GM20431 (cell line): ENCODE data around the gene LRIT1.

Source experiments
- in situ Hi-C: fragments of 300-500 bp; cut with MseI, MboI; formaldehyde crosslinking; loops from one replicate; pipeline ENCODE4 v1.15.0; 2020; ENCODE audit warnings: low sequenced_read_pairs; ENCODE audit not compliant: unreplicated experiment

The LRIT1 gene

DNA sequence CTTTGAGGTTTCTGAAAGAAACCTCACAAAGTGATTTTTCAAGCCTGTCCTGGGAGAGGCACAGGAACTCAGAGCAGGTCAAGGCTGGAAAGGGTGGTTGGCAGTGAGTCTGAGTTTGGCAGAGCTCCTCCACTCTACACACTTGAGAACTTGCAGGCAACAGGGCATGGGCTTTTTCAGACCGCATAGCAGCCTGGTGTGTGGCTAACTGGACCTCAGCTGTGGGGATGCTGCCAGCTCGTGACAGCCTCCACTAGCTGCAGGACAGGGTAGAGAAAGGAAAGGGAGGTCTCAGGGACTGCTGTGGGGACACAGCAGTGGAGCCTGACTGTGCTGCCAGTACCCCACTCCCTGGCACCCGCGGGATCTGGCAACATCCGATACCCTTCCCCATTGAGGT lies 44.4 kb downstream of the LRIT1 start:
- in situ Hi-C loops = no loop called here

GRCh38 chr10:84196083-84196482 lies 45.3 kb downstream of the LRIT1 start:
- in situ Hi-C loops = no loop called here

GRCh38 chr10:84195044-84195830 lies 46.1 kb downstream of the LRIT1 start:
- in situ Hi-C loops = no loop called here

DNA sequence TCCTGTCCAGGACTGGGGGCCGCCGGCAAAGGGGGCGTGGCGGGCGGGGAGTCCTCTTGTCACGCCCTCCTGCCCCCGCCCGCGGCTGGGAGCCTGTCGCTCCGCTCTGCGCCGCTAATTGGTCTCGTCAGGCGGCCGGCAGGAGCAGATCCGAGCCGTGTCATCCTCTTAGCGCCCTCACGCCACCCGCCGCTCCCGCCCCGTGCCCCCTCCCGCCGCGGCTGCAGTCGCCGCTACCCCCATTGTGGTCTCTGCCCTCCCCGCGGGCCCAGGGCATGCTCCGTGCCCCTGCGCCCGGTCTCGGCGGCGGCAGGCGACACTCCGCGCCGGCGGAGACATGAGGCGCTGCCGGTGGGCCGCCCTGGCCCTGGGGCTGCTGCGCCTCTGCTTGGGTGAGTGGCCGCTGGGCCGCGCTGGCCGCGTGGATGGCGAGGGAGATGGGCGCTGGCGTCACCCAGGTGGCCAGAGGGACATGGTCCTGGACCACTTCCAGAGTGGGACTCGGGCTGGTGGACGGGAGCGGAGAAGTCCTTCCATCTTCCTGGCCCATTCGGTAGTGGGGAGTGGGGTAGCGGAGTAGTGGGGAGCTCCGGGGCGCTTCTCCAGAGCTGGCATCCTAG lies 46.8 kb downstream of the LRIT1 start, which contains the start of gene CDHR1:
Gene CDHR1 (plus strand): TSS at position 114 of the 620 bp plus-strand sequence. CDS start 224 bp downstream, at position 338.
- in situ Hi-C loops = no loop called here

GRCh38 chr10:84193846-84194423 lies 47.4 kb downstream of the LRIT1 start:
- in situ Hi-C loops = no loop called here

GRCh38 chr10:84193327-84193726 lies 48.0 kb downstream of the LRIT1 start:
- in situ Hi-C loops = no loop called here

DNA sequence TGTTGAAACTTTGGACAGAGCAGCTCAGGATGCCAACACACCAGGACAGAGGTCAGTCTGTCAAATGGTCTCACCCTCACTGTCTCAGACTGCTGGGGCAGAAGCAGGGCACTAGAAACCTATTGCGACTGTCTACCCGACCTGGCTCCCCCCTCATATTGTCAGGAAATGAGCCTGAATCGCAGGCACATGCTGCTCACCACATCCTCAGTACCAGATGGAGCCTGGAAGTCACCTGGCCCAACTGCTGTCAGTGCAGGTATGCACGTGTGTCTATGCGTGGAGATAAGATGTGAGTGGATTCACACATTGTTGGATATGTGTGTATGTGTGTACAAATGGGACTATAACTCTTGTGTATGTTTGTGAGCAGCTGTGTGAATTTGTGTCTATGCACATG lies 50.2 kb downstream of the LRIT1 start:
- in situ Hi-C loops = no loop called here

DNA sequence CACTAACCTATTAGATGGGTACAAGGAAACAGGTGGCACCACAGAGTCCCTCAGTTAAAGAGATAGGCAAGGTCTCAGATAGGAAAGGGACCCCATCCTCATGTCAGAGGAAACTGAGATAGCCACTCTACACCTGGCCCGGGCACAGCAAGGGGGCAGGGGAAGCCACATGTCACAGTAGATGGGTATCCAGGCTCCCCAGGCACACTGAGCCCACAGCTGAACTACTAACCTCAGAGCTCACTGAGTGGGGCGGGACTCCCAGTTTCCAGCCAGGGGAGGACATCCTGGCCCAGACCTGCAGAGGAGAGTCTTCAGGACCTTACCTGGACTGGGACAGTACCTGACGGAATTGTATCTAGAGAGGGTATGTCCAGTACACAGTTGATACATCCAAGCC lies 50.7 kb downstream of the LRIT1 start:
- in situ Hi-C loops = no loop called here

DNA sequence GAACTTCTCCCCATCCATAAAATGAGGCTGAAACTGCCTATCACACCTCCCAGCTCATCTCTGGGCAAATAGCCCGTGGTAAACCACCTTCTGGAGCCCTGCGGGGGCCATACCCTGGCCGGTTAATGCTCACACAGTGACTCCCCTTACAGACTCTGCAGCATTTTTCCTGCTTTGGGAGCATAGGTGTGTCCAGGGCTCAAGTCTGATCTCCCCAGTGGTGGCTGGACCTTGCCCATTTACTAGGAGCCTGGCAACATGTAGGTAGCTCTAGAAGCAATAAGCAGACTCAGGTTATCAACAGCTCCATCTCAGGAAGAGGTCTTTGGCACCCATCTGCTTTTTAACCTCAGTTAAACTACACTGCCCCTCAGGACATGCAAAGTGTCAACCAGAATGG lies 52.5 kb downstream of the LRIT1 start:
- in situ Hi-C loops = no loop called here

- in situ Hi-C loops = no loop called here
These were observed 55.7 kb downstream of the LRIT1 start for GRCh38 chr10:84185526-84186175.

DNA sequence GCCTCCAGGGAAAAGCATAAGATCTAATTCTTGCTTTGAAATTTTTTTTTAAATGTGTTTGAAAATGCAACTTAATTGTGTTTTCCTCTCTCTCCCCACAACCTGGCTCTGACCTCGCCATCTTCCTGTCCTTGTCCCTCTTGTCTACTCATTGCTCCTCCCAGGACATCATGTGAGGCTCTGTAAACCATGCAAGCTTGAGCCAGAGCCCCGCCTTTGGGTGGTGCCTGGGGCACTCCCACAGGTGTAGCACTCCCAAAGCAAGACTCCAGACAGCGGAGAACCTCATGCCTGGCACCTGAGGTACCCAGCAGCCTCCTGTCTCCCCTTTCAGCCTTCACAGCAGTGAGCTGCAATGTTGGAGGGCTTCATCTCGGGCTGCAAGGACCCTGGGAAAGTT lies 56.8 kb downstream of the LRIT1 start:
- in situ Hi-C loops = no loop called here

DNA sequence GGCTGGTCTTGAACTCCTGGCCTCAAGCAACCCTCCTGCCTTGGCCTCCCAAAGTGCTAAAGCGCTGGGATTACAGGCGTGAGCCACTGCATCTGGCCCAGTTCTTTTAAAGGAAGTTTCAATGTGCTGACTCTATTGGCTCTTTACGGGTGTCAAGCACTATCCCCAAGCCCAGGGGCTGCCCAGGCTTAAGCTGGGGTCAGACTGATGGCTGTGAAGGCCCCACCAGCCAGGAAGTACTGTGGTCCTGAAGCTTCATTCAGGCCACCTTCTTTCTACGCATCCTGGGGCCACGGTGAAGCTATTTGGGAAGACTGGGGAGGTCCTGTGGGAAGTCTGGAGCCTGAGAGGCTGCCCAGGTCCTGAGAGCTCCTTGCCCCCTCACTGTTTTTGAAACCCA lies 59.7 kb downstream of the LRIT1 start:
- in situ Hi-C loops = no loop called here
